Measurements from ENCODE around the gene TRIM17.

Gene TRIM17

DNA sequence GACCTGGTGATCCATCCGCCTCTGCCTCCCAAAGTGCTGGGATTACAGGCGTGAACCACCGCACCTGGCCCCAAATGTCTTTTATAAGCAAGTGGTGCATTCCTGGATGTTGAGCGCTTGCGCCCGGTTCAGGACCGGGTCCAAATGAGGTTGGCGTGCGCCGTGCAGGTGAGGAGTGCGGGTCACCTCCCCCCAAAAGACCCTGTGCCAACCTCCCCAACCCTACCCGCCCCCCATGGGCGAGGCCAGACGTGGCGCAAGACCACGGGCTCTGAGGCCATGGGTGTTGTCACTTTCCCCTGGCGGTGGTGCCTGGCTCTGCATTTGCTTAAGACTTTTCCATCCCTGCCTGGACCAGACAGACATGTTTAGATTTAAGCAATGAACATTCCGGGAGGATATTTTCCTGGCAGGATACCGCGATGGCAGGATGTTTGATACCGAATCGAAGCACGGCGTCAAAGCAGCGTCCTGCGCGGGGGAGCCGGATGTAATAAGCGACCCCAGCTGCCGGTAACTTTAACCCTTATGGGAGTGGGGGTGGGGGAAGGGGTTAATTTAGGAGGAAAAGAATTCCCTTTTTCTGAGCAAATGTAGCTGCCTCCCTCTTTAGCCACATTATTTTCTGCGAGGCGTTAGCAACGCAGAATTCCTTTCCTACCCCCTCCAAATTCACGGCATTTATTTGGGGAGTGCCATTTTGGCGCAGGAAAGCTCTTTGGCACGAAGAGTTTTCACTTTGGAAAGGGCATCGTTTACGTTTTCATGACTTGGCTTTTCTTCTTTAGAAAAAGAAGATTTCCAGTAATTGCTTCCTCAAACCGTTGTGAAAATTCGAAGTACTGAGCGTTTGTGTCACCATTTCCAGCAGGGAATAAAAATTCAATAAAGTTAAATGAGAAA lies 42.7 kb upstream of the TRIM17 start:
- peak; percentile 87 for FAIRE-seq

DNA sequence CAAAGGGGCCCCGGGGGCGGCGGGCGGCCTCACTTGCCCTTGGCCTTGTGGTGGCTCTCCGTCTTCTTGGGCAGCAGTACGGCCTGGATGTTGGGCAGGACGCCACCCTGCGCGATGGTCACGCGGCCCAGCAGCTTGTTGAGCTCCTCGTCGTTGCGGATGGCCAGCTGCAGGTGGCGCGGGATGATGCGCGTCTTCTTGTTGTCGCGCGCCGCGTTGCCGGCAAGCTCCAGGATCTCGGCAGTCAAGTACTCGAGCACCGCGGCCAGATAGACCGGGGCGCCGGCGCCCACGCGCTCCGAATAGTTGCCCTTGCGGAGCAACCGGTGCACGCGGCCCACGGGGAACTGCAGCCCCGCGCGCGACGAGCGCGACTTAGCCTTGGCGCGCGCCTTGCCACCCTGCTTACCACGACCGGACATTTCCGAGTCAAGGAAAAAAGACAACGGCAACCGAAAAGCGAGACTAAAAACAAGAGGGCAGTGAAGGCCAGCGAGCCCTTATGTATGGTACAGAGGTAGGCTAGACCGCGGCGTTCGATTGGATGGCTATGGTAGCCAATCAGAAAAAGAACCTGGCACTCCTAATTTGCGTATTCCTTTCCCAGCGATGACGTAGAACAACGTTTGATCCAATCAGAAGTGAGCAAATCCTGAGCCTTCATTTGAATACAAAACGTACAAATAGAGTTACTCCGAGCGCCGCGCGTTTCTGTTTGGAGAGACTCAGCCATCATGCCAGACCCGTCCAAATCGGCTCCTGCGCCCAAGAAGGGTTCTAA lies 40.9 kb upstream of the TRIM17 start:
- TF ChIP-seq POLR2A (IDR thresholded peaks at IDR 0.05; ENCODE audit: low read depth, low read length) (peak; percentile 90), POU2F2 (IDR thresholded peaks at IDR 0.05; ENCODE audit: low read depth, low read length) (peak; percentile 97), POLR2AphosphoS5 (IDR thresholded peaks at IDR 0.05; ENCODE audit: low read depth, low read length) (peak; percentile 93), TAF1 (IDR thresholded peaks at IDR 0.05; ENCODE audit: low read depth, low read length) (peak; percentile 67; the same call in 1 of the 2 replicates), PAX5 (IDR thresholded peaks at IDR 0.05; ENCODE audit: insufficient read depth, low read length, severe bottlenecking) (no peak), SPI1 (IDR thresholded peaks at IDR 0.05; ENCODE audit: low read depth, low read length) (no peak)
- DNase-seq (ENCODE audit: insufficient read length, low spot score): peak; percentile 81
- FAIRE-seq: peak; percentile 41

More for the DNA sequence above, 42.7 kb upstream of the TRIM17 start:
- peak; percentile 43 for DNase-seq (ENCODE audit: insufficient read length, low spot score)
- no peak for TF ChIP-seq TAF1 (IDR thresholded peaks at IDR 0.05; ENCODE audit: low read depth, low read length)
- TF ChIP-seq POU2F2 (IDR thresholded peaks at IDR 0.05; ENCODE audit: low read depth, low read length): 0 out of 2 replicates have a peak, but pooled peaks have one; percentile 52

DNA sequence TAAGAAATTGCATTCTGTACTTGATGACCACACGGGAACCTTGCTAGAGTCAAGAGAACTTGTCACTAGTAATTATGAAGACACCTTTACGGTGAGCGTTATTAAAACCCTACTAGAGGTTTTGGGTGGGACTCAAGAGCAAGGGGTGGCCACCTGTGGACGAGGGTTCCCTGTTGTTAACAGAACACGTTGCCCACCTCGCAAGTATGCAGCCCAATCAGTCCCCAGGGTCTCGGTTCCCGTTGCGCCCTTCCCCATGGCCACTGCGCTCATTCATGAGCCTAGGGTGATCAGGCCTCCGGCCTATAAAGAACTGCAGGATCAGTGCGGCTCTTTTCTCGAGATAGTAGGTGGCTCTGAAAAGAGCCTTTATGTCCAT lies 40.3 kb upstream of the TRIM17 start:
- no peak for TF ChIP-seq PAX5 (IDR thresholded peaks at IDR 0.05; ENCODE audit: insufficient read depth, low read length, severe bottlenecking)
- TF ChIP-seq SPI1 (IDR thresholded peaks at IDR 0.05; ENCODE audit: low read depth, low read length): no peak
- TF ChIP-seq POU2F2 (IDR thresholded peaks at IDR 0.05; ENCODE audit: low read depth, low read length): no peak
- no peak for TF ChIP-seq POLR2AphosphoS5 (IDR thresholded peaks at IDR 0.05; ENCODE audit: low read depth, low read length)
- no peak for TF ChIP-seq POLR2A (IDR thresholded peaks at IDR 0.05; ENCODE audit: low read depth, low read length)
- TF ChIP-seq TAF1 (IDR thresholded peaks at IDR 0.05; ENCODE audit: low read depth, low read length): no peak
- FAIRE-seq: no peak
- no peak for DNase-seq (ENCODE audit: insufficient read length, low spot score)

DNA sequence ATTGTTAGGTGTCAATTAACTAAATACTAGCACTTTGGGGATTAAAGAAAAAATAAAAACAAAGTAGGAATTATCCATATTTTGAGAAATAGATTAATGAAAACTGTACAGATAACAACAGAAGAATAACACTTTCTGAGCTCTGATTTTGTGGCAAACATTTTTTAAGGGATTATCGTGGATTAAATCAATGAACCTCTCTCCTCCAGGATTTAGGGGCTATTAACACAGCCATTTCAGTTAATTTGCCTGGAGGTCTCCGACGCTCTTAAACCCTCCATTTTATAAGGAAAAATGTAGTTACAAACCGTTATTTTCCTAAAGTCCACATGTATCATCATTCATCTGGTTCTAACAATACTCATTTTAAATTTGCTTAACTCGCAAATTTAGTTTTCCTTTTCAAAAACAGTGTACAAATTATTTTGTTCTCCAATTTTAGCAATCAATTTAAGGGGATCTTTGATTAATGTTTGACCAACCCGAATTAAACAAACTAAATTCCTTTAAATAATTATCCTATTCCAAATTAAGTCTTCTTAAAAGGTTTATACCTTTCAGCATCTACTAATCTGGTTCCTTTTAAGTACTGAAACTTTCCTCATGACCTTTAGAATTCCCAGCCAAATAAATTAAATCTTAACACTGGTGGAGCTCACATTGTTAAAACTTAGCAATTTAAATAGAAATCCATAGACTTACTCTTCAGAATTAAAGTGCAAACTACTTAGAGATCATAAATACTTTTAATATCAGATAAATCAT lies 39.8 kb upstream of the TRIM17 start:
- TF ChIP-seq PAX5 (IDR thresholded peaks at IDR 0.05; ENCODE audit: insufficient read depth, low read length, severe bottlenecking) (no peak), SPI1 (IDR thresholded peaks at IDR 0.05; ENCODE audit: low read depth, low read length) (no peak), POLR2AphosphoS5 (IDR thresholded peaks at IDR 0.05; ENCODE audit: low read depth, low read length) (no peak), POU2F2 (IDR thresholded peaks at IDR 0.05; ENCODE audit: low read depth, low read length) (no peak), TAF1 (IDR thresholded peaks at IDR 0.05; ENCODE audit: low read depth, low read length) (no peak), POLR2A (IDR thresholded peaks at IDR 0.05; ENCODE audit: low read depth, low read length) (no peak)
- FAIRE-seq: no peak
- no peak for DNase-seq (ENCODE audit: insufficient read length, low spot score)

DNA sequence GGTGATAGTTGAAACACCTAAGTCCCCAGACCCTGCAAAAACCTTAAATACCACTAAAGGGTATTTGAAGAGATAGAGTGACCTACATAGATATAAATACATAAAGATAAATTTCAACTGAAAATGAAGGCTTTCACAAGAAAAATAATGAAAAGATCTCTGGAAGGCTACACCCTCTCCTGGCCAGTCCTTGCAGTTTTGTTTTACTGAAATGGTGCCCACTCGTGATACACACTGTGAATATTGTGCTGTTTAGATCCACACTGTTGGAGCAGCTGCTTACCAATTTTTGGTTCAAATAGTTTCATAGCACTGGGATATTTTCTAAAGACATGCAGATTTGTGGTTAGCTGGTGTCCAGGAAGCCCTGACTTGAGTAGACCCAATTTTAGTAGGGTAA lies 39.1 kb upstream of the TRIM17 start:
- no peak for TF ChIP-seq PAX5 (IDR thresholded peaks at IDR 0.05; ENCODE audit: insufficient read depth, low read length, severe bottlenecking)
- no peak for TF ChIP-seq SPI1 (IDR thresholded peaks at IDR 0.05; ENCODE audit: low read depth, low read length)
- TF ChIP-seq POLR2A (IDR thresholded peaks at IDR 0.05; ENCODE audit: low read depth, low read length): no peak
- no peak for TF ChIP-seq TAF1 (IDR thresholded peaks at IDR 0.05; ENCODE audit: low read depth, low read length)
- no peak for TF ChIP-seq POLR2AphosphoS5 (IDR thresholded peaks at IDR 0.05; ENCODE audit: low read depth, low read length)
- TF ChIP-seq POU2F2 (IDR thresholded peaks at IDR 0.05; ENCODE audit: low read depth, low read length): no peak
- DNase-seq (ENCODE audit: insufficient read length, low spot score) (no peak), FAIRE-seq (no peak)

DNA sequence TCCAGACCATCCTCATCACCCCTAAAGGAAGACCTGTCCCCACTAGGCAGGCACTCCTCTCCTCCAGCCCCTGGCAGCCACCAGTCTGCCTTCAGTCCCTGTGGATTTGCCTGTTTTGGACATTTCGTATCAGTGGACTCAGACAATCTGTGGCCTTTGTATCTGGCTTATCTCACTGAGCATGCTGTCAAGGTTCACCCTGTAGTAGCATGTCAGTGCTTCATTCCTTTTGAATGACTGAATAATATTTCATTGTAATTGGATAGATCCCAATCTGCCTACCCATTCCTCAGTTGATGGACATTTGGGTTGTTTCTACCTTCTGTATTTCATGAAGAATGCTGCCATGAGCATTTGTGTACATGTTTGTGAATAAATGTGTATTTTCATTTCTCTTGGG lies 37.6 kb upstream of the TRIM17 start:
- TF ChIP-seq TAF1 (IDR thresholded peaks at IDR 0.05; ENCODE audit: low read depth, low read length) (no peak), POLR2AphosphoS5 (IDR thresholded peaks at IDR 0.05; ENCODE audit: low read depth, low read length) (no peak), POU2F2 (IDR thresholded peaks at IDR 0.05; ENCODE audit: low read depth, low read length) (no peak), SPI1 (IDR thresholded peaks at IDR 0.05; ENCODE audit: low read depth, low read length) (no peak), POLR2A (IDR thresholded peaks at IDR 0.05; ENCODE audit: low read depth, low read length) (no peak), PAX5 (IDR thresholded peaks at IDR 0.05; ENCODE audit: insufficient read depth, low read length, severe bottlenecking) (no peak)
- no peak for DNase-seq (ENCODE audit: insufficient read length, low spot score)
- no peak for FAIRE-seq

DNA sequence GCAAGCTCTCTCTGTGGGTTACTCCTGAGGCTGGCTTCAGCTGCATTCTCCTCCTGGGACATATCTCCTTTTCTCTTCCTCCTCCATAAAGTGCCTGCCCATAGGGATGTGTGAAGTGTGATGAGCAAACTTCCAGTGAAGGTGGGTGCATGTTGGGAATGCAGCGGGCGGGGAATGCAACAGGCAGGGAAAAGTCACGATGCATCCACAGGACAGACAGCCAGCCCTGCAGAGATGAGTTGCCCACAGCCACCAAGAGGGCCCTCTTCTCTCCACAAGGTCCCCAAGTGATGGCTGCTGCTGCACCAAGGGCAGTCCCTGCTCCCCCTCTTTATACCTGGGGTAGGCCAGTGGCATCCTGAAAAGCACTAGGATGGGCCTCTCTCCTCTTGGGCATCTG lies 37.0 kb upstream of the TRIM17 start:
- DNase-seq (ENCODE audit: insufficient read length, low spot score) (no peak), FAIRE-seq (no peak)
- TF ChIP-seq POLR2AphosphoS5 (IDR thresholded peaks at IDR 0.05; ENCODE audit: low read depth, low read length): no peak
- no peak for TF ChIP-seq PAX5 (IDR thresholded peaks at IDR 0.05; ENCODE audit: insufficient read depth, low read length, severe bottlenecking)
- no peak for TF ChIP-seq POU2F2 (IDR thresholded peaks at IDR 0.05; ENCODE audit: low read depth, low read length)
- TF ChIP-seq TAF1 (IDR thresholded peaks at IDR 0.05; ENCODE audit: low read depth, low read length): no peak
- TF ChIP-seq POLR2A (IDR thresholded peaks at IDR 0.05; ENCODE audit: low read depth, low read length): no peak
- no peak for TF ChIP-seq SPI1 (IDR thresholded peaks at IDR 0.05; ENCODE audit: low read depth, low read length)

DNA sequence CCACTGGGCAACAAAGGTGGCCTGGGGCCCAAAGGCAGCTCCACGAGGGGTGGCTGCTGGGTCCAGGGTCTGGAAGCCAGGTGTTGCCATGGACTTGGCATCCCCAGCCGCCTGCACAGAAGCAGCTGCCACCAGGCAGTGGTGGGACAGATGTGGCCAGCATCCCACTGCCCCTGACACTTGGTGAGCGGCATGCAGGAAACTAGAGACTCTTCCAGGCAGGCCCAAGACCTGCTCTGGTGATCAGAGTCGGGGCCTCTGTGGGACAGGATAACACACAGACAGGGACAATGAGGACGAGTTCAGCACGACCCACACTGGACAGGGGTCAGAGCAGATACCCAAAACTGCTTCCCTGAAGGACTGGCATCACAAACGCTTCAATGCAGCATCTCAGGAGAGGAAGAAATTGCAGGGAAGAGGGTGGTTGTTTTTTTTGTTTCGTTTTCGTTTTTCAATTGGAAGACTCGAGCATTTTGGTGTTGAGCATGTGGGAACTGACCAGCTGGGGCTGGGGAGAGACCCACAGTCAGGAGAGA lies 36.4 kb upstream of the TRIM17 start:
- TF ChIP-seq TAF1 (IDR thresholded peaks at IDR 0.05; ENCODE audit: low read depth, low read length) (no peak), SPI1 (IDR thresholded peaks at IDR 0.05; ENCODE audit: low read depth, low read length) (no peak), PAX5 (IDR thresholded peaks at IDR 0.05; ENCODE audit: insufficient read depth, low read length, severe bottlenecking) (no peak), POU2F2 (IDR thresholded peaks at IDR 0.05; ENCODE audit: low read depth, low read length) (no peak), POLR2A (IDR thresholded peaks at IDR 0.05; ENCODE audit: low read depth, low read length) (no peak), POLR2AphosphoS5 (IDR thresholded peaks at IDR 0.05; ENCODE audit: low read depth, low read length) (no peak)
- FAIRE-seq: no peak
- no peak for DNase-seq (ENCODE audit: insufficient read length, low spot score)

All from GM12891 (cell line).